OCI-LY7 (cell line): ENCODE results near the gene TMEM89.

ENCODE experiments used
- EZH2phosphoT487 ChIP-seq: fragments of 200-600 bp; sonication (generic); IDR thresholded peaks from 2 replicates; pipeline ENCODE4 v1.6.1; 2018; ENCODE audit warnings: low read depth, borderline replicate concordance, mild to moderate bottlenecking, mixed run types, antibody characterized with exemption, low read length, moderate library complexity, mixed read lengths
- TF ChIP-seq, protein P1 (sequence below): fragments of 200-600 bp; sonication (generic); conservative IDR thresholded peaks from 2 replicates; pipeline ENCODE4 v1.5.1; 2014; ENCODE audit warnings: mild to moderate bottlenecking, antibody characterized with exemption, low read length, moderate library complexity, mixed read lengths

DNA sequence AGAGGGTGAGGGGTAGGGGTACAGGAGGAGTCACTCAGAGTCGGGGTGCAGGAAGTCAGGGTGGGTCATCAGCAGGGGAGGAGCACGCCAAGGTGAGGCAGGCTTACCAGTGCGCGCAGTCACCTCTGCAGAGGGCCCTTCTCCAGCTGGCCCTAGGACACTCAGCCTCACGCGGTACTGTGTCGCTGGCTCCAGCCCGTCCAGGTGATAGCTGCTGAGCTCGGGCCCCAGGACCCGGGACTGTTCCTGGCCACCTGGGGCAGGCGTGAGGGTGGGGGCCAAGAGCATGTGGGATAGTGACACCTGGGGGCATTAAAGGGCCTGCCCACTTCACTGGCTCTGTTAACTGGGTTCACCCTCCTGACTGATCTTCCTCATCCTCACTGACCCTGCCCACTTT is 33.9 kb downstream of the TMEM89 start:
- TF ChIP-seq, protein P1, sequence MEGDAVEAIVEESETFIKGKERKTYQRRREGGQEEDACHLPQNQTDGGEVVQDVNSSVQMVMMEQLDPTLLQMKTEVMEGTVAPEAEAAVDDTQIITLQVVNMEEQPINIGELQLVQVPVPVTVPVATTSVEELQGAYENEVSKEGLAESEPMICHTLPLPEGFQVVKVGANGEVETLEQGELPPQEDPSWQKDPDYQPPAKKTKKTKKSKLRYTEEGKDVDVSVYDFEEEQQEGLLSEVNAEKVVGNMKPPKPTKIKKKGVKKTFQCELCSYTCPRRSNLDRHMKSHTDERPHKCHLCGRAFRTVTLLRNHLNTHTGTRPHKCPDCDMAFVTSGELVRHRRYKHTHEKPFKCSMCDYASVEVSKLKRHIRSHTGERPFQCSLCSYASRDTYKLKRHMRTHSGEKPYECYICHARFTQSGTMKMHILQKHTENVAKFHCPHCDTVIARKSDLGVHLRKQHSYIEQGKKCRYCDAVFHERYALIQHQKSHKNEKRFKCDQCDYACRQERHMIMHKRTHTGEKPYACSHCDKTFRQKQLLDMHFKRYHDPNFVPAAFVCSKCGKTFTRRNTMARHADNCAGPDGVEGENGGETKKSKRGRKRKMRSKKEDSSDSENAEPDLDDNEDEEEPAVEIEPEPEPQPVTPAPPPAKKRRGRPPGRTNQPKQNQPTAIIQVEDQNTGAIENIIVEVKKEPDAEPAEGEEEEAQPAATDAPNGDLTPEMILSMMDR = no peak
- no peak for TF ChIP-seq EZH2phosphoT487
